DMS153 treated with DMSO at 0.1 percent for 48 hours (cell line): ENCODE results near the gene BHLHE40.
"Not testable (repeated sequence)": the region's sequence is repeated elsewhere in the genome, so short reads cannot be mapped to it uniquely, and the experiment has no call there.

Source experiments
- DNase-seq: peaks from one replicate; lab custom pipeline; 2025; ENCODE audit not compliant: unreplicated experiment; lab: John Stamatoyannopoulos, UW

The BHLHE40 gene

DNA sequence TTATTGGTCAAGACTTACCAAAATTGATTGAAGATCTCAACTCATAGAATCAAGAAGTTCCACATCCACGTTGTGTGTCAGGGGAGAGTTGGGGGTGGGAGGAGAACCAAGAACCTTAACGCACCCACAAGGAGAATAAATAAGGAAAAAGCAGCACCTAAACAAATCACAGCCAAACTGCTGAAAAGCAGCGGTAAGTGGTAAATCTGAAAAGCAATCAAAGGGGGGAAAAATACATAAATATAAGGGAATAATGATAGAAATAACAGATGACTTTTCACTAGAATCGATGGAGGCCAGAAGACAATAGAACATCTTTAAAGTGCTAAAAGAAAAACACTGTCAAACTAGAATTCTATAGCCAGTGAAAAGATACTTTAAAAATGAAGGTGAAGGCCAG lies 20.1 kb upstream of the BHLHE40 start:
- DNase-seq: no peak

GRCh38 chr3:4961865-4962264 lies 17.4 kb upstream of the BHLHE40 start:
- DNase-seq: not testable (repeated sequence)

- no peak for DNase-seq
Observed at GRCh38 chr3:4963669-4964570, 15.3 kb upstream of the BHLHE40 start.

- DNase-seq: not testable (repeated sequence)
Observed at GRCh38 chr3:4966006-4966405, 13.2 kb upstream of the BHLHE40 start.

DNA sequence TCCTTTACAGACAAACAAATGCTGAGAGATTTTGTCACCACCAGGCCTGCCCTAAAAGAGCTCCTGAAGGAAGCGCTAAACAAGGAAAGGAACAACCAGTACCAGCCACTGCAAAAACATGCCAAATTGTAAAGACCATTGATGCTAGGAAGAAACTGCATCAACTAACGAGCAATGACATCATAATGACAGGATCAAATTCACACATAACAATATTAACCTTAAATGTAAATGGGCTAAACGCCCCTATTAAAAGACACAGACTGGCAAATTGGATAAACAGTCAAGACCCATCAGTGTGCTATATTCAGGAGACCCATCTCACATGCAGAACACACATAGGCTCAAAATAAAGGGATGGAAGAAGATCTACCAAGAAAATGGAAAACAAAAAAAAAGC lies 11.6 kb upstream of the BHLHE40 start:
- not testable (repeated sequence) for DNase-seq

DNA sequence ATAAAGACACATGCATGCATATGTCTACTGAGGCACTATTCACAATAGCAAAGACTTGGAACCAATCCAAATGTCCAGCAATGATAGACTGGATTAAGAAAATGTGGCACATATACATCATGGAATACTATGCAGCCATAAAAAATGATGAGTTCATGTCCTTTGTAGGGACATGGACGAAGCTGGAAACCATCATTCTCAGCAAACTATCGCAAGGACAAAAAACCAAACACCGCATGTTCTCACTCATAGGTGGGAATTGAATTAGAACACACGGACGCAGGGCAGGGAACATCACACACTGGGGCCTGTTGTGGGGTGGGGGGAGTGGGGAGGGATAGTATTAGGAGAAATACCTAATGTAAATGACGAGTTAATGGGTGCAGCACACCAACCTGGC lies 7.8 kb upstream of the BHLHE40 start:
- not testable (repeated sequence) for DNase-seq

GRCh38 chr3:4971838-4972237 lies 7.4 kb upstream of the BHLHE40 start:
- no peak for DNase-seq

DNA sequence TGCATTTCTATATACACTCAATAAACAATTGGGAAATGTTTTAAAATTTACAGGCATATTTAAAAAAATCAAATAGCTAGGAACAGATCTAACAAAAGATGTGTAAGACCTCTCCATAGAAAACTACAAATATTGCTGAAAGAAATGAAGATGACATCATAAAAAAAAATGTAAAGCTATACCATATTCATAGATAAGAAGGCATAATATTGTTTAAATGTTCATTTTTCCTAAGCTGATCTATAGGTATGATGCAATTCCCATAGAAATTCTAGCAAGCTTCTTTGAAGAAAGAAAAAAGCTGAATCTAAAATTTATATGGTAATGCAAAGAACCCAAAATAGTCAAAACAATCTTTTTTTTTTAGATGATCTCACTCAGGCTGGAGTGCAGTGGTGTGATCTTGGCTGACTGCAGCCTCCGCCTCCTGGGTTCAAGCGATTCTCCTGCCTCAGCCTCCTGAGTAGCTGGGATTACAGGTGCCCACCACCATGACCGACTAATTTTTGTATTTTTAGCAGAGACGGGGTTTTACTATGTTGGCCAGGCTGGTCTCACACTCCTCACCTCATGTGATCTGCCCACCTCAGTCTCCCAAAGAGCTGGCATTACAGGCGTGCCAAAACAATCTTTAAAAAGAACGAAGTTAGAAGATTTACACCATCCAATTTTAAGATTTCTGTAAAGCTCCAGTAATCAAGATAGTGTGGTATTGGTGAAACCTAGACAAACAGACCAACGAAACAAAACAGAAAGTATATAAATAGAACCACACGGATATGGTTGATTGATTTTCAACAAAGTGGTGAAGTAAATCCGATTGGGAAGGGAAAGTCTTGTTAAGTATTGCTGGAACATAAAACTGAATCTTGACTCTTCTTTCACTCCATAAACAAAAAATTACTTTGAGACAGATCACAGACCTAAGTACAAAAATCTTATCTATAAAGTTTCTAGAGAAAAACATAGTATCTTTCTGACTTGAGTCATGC lies 6.3 kb upstream of the BHLHE40 start:
- DNase-seq: no peak

GRCh38 chr3:4974154-4974553 lies 5.1 kb upstream of the BHLHE40 start:
- DNase-seq: no peak

DNA sequence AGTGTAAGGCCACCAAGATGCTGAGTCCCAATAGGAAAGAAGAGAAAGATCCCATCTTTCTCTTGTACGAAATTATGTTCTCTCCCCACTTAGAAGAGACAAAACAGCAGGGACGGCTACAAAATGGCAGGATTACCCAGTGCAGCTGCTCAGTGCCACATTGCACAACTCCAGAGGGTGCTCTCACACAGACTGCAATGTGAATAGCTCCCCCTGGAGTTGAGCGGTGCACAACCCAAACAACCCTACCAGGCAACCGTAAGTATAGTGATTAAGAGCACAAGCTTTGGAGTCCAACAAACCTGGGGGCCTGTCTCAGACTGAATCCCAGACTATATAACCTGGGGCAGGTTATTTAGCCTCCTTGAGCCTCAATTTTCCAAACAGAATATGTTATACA lies 3.1 kb upstream of the BHLHE40 start:
- peak; percentile 50 for DNase-seq

GRCh38 chr3:4977001-4977852 lies 2.0 kb upstream of the BHLHE40 start:
- DNase-seq: no peak

- DNase-seq: no peak
Observed at GRCh38 chr3:4977853-4978203, 1.4 kb upstream of the BHLHE40 start.

GRCh38 chr3:4978204-4978965 lies 852 bp upstream of the BHLHE40 start:
- DNase-seq: peak; percentile 26

GRCh38 chr3:4978966-4979427 lies 240 bp upstream of the BHLHE40 start:
- no peak for DNase-seq

DNA sequence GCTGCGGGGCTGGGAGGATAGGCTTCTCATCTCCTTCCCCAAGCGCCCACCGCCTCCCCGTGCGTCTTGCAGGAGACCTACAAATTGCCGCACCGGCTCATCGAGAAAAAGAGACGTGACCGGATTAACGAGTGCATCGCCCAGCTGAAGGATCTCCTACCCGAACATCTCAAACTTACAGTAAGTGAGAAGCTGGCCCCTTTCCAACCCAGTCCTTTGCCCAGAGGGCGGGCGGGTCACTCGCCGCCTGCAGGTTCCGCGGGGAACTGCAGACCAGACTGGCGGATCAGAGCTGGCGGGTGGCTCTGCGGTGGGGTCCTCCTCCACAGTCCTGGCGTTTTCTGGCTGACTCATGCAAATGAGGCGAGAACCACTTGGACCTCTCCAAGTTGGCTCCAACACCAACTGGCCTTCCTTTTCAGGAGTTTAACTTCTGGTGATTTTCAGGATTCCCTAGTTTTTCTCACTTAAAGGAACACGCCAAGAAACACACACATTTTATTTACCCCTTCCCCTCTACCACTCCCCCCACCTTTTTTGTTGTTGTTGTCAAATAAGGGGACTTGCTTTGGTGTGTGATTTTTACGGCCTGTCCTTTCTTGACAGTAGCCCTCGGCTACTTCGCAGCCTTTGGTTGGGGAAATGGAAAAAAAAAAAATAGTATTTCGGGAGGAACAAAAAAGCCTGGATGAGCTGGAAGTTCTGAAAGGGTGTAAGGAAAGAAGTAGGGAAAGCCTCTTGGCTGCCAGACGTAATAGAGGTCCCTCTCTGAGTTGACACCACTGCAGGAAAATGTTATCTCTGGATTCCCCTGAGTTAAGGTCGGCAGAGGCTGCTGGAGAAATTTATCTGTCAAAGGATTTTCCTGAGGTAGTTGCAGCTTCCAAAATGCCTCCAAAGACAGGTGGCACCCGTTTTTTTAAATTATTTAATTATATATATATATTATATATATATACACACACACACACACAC lies 1.3 kb downstream of the BHLHE40 start:
- no peak for DNase-seq

- DNase-seq: no peak
Observed at GRCh38 chr3:4981294-4981664, 2.0 kb downstream of the BHLHE40 start.

DNA sequence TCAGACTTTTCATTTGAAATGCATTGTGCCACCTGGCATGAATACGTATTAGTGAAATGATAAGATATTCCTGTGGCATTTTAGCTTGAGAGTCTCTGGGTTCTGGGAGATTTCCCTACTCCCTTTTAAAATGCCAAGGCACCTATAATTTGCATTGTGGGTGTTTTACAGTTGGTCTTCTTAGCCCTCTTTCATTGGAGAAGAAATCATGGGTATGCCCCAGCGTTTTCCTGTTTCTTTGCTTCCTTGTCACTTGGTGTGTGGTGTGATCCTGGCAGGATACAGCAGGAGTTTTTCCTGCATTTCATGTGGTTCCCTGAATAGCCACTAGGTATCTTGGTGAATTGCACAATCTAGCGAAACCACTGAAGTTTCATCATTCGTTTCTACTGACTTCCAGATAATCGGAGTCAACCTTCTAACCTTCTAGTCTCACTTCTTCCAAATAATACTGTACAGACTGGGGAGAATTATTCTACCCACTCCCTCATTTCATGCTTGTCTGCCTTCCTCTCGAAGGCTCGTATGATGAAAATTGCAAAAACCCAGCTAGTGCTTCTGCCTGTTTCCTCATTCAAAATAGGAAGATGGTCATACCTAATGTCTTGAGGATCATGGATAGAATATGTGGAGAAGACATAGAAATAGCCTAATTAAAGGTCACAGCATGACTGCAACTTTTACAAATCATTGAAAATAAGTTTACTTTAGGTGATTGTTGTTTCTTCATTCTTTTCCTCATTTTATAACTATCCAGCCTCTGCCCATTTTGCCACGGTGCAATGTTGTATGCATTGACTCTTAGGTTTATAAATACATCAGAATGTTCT lies 2.6 kb downstream of the BHLHE40 start:
- no peak for DNase-seq
